H1 (cell line): ENCODE results near the gene IZUMO4. TPM values are rescaled to one million over a fixed set of nuclear protein-coding genes. Genes with fewer than 3 reads are reported as not detected.

Source experiments
- CTCF ChIA-PET: fragments of 300-600 bp; sonication (Branson Sonifier 250); formaldehyde crosslinking; loops from one replicate; lab custom pipeline; 2021; ENCODE audit not compliant: partially characterized antibody; lab: Charles Lee
- POLR2A ChIA-PET: fragments of 300-600 bp; sonication (Branson Sonifier 250); formaldehyde crosslinking; loops from one replicate; lab custom pipeline; 2021; ENCODE audit warnings: inconsistent platforms; ENCODE audit not compliant: partially characterized antibody; lab: Charles Lee
- DNase-seq, 2 experiments: peaks; one replicate each; pipeline versions ENCODE4 v3.0.0 to v3.0.0-alpha.2; 2010 to 2022; ENCODE audit warnings: low spot score in 2 of 2, low read depth in 1 of 2, mixed read lengths in 1 of 2
- FAIRE-seq: peaks from 2 replicates; lab custom pipeline; 2011; peaks lifted over from hg19 to GRCh38; lab: Jason Lieb, UNC
- H2AFZ ChIP-seq: 2 replicates; pipeline ENCODE4 v1.8.1; 2012; ENCODE audit warnings: low read length, inconsistent platforms
- H2AK5ac ChIP-seq: 2 replicates; pipeline ENCODE4 v1.6.1; 2013; ENCODE audit warnings: low read depth, low read length
- H2BK120ac ChIP-seq: replicated peaks from 2 replicates; pipeline ENCODE3; 2013; ENCODE audit warnings: low read depth, low read length, inconsistent platforms
- H2BK12ac ChIP-seq: 2 replicates; pipeline ENCODE4 v1.6.1; 2013; ENCODE audit warnings: low read depth, low read length
- H2BK15ac ChIP-seq: 2 replicates; pipeline ENCODE4 v1.6.1; 2013; ENCODE audit warnings: low read length
- H2BK20ac ChIP-seq: 2 replicates; pipeline ENCODE4 v1.6.1; 2013; ENCODE audit warnings: low read length
- H2BK5ac ChIP-seq: 2 replicates; pipeline ENCODE4 v1.6.1; 2013; ENCODE audit warnings: low read depth, low read length
- H3K14ac ChIP-seq: 2 replicates; pipeline ENCODE4 v1.6.1; 2013; ENCODE audit warnings: inconsistent platforms; ENCODE audit not compliant: insufficient read length
- H3K18ac ChIP-seq: 2 replicates; pipeline ENCODE4 v1.6.1; 2013; ENCODE audit warnings: low read length; ENCODE audit errors: extremely low read depth
- H3K23ac ChIP-seq: 2 replicates; pipeline ENCODE4 v1.6.1; 2013; ENCODE audit warnings: inconsistent platforms; ENCODE audit not compliant: insufficient read length
- H3K23me2 ChIP-seq: 2 replicates; pipeline ENCODE4 v1.6.1; 2013; ENCODE audit warnings: low read depth, low read length
- H3K27ac ChIP-seq: 2 replicates; pipeline ENCODE4 v1.6.1; 2011; ENCODE audit warnings: low read depth, low read length, inconsistent platforms
- H3K27me3 ChIP-seq, 4 experiments: replicated peaks in 1 of 4; 1 replicate in 1 of 4; 2 replicates in 3 of 4; pipeline versions ENCODE4 v1.6.1 to v1.8.1; 2011 to 2013; ENCODE audit warnings: low read length in 3 of 4, mild to moderate bottlenecking in 3 of 4, inconsistent platforms in 2 of 4, mixed read lengths in 2 of 4, moderate library complexity in 1 of 4; ENCODE audit not compliant: control insufficient read depth in 3 of 4, insufficient read depth in 3 of 4; ENCODE audit errors: extremely low read depth in 1 of 4
- H3K36me3 ChIP-seq, 4 experiments: 2 replicates each; pipeline versions ENCODE4 v1.6.1 to v1.8.1; 2011 to 2013; ENCODE audit warnings: mild to moderate bottlenecking in 4 of 4, low read length in 3 of 4, moderate library complexity in 2 of 4, control low read depth in 1 of 4, inconsistent platforms in 1 of 4; ENCODE audit not compliant: insufficient read depth in 4 of 4, control insufficient read depth in 2 of 4
- H3K4ac ChIP-seq: replicated peaks from 2 replicates; pipeline ENCODE3; 2013; ENCODE audit warnings: low read length, low read depth, mixed read lengths, inconsistent platforms; ENCODE audit not compliant: insufficient read length
- H3K4me1 ChIP-seq, 4 experiments: replicated peaks in 1 of 4; 1 replicate in 1 of 4; 2 replicates in 3 of 4; pipeline versions ENCODE4 v1.6.1 to v1.8.1; 2011 to 2013; ENCODE audit warnings: low read length in 3 of 4, inconsistent platforms in 2 of 4, mixed read lengths in 1 of 4; ENCODE audit not compliant: insufficient read depth in 4 of 4, control insufficient read depth in 3 of 4
- H3K4me2 ChIP-seq, 2 experiments: 2 replicates each; pipeline versions ENCODE4 v1.6.1 to v1.8.1; 2011 to 2013; ENCODE audit warnings: low read depth in 2 of 2, low read length in 2 of 2, control low read depth in 1 of 2, inconsistent platforms in 1 of 2, mild to moderate bottlenecking in 1 of 2; ENCODE audit not compliant: insufficient read depth in 1 of 2
- H3K4me3 ChIP-seq, 4 experiments: fragments of 200-600, 300-600 bp in 1 of 4; sonication (generic), shearing (Covaris generic), sonication (Bioruptor Twin) in 1 of 4; 2 replicates each; pipeline versions ENCODE4 v1.5.1 to v1.8.1; 2011 to 2016; ENCODE audit warnings: low read length in 4 of 4, low read depth in 3 of 4, control low read depth in 2 of 4, inconsistent platforms in 2 of 4, mild to moderate bottlenecking in 2 of 4, mixed read lengths in 1 of 4, moderate library complexity in 1 of 4; ENCODE audit not compliant: insufficient read depth in 2 of 4; ENCODE audit errors: extremely low read depth in 1 of 4
- H3K56ac ChIP-seq: replicated peaks from 2 replicates; pipeline ENCODE3; 2013; ENCODE audit warnings: low read depth, mild to moderate bottlenecking, mixed read lengths, low read length, inconsistent platforms; ENCODE audit not compliant: insufficient read length
- H3K79me1 ChIP-seq: 2 replicates; pipeline ENCODE4 v1.6.1; 2013; ENCODE audit warnings: low read depth, low read length, control low read depth
- H3K79me2 ChIP-seq, 2 experiments: 2 replicates each; pipeline versions ENCODE4 v1.6.1 to v1.8.1; 2012 to 2013; ENCODE audit warnings: low read length in 2 of 2, mild to moderate bottlenecking in 2 of 2, inconsistent platforms in 1 of 2; ENCODE audit not compliant: insufficient read depth in 2 of 2, control insufficient read depth in 1 of 2
- H3K9ac ChIP-seq, 4 experiments: replicated peaks in 1 of 4; 1 replicate in 1 of 4; 2 replicates in 3 of 4; pipeline versions ENCODE4 v1.6.1 to v1.8.1; 2011 to 2013; ENCODE audit warnings: low read depth in 3 of 4, low read length in 3 of 4, control low read depth in 2 of 4, mild to moderate bottlenecking in 2 of 4, moderate library complexity in 2 of 4, inconsistent platforms in 1 of 4; ENCODE audit errors: extremely low read depth in 1 of 4
- H3K9me3 ChIP-seq, 2 experiments: 2 replicates each; pipeline versions ENCODE4 v1.6.1 to v1.8.1; 2012 to 2013; ENCODE audit warnings: mild to moderate bottlenecking in 2 of 2, moderate library complexity in 2 of 2, control low read depth in 1 of 2, inconsistent platforms in 1 of 2, low read depth in 1 of 2, low read length in 1 of 2, mixed read lengths in 1 of 2; ENCODE audit not compliant: insufficient read depth in 2 of 2
- H4K20me1 ChIP-seq, 2 experiments: replicated peaks in 1 of 2; 2 replicates each; pipeline versions ENCODE3 to v1.8.1; 2011 to 2013; ENCODE audit warnings: inconsistent platforms in 2 of 2, low read length in 2 of 2, mild to moderate bottlenecking in 1 of 2; ENCODE audit not compliant: insufficient read depth in 2 of 2, control insufficient read depth in 1 of 2
- H4K5ac ChIP-seq: 2 replicates; pipeline ENCODE4 v1.6.1; 2013; ENCODE audit warnings: low read length, low read depth, mixed read lengths, inconsistent platforms; ENCODE audit not compliant: insufficient read length
- H4K8ac ChIP-seq: 2 replicates; pipeline ENCODE4 v1.8.0; 2013; ENCODE audit warnings: mild to moderate bottlenecking, moderate library complexity, low read length, inconsistent platforms; ENCODE audit not compliant: insufficient read depth; ENCODE audit errors: extremely low read depth
- H4K91ac ChIP-seq: replicated peaks from 2 replicates; pipeline ENCODE3; 2013; ENCODE audit warnings: low read length, mixed read lengths, inconsistent platforms; ENCODE audit not compliant: insufficient read length
- BCL11A ChIP-seq, 2 experiments: IDR thresholded peaks; one replicate each; pipeline ENCODE4 v1.6.1; 2011; ENCODE audit warnings: low read depth in 2 of 2, low read length in 2 of 2, mild to moderate bottlenecking in 2 of 2
- CEBPB ChIP-seq: IDR thresholded peaks from 2 replicates; pipeline ENCODE4 v1.6.1; 2012; ENCODE audit warnings: low read depth, low read length
- CTBP2 ChIP-seq: IDR thresholded peaks from 2 replicates; pipeline ENCODE4 v1.7.0; 2011; ENCODE audit warnings: borderline replicate concordance, mild to moderate bottlenecking, moderate library complexity, mixed read lengths, low read length; ENCODE audit not compliant: insufficient read depth, insufficient read length
- EZH2 ChIP-seq: fragments of 200-600 bp; sonication (generic); IDR thresholded peaks from 2 replicates; pipeline ENCODE4 v1.7.1; 2012; ENCODE audit warnings: low read depth, mild to moderate bottlenecking, moderate library complexity, low read length, inconsistent platforms; ENCODE audit not compliant: severe bottlenecking
- GABPA ChIP-seq: IDR thresholded peaks from 2 replicates; pipeline ENCODE4 v1.6.1; 2011; ENCODE audit warnings: mild to moderate bottlenecking, low read length, moderate library complexity, borderline replicate concordance; ENCODE audit not compliant: insufficient read depth
- GTF2F1 ChIP-seq: IDR thresholded peaks from 2 replicates; pipeline ENCODE4 v1.6.1; 2012; ENCODE audit warnings: low read depth, low read length, improper control_type of control experiment, borderline replicate concordance
- JUN ChIP-seq: IDR thresholded peaks from 2 replicates; pipeline ENCODE4 v1.6.1; 2011; ENCODE audit warnings: low read depth, mild to moderate bottlenecking, improper control_type of control experiment, low read length
- KDM5A ChIP-seq: fragments of 200-600 bp; IDR thresholded peaks from 2 replicates; pipeline ENCODE4 v1.7.1; 2012; ENCODE audit warnings: mild to moderate bottlenecking, low read length, inconsistent platforms, mixed read lengths
- SIN3A ChIP-seq, 2 experiments: IDR thresholded peaks in 1 of 2; conservative IDR thresholded peaks in 1 of 2; 2 replicates each; pipeline ENCODE4 v1.6.1; 2011 to 2012; ENCODE audit warnings: low read length in 2 of 2, improper control_type of control experiment in 1 of 2, low read depth in 1 of 2, mild to moderate bottlenecking in 1 of 2
- SRF ChIP-seq: IDR thresholded peaks from 2 replicates; pipeline ENCODE4 v1.6.1; 2011; ENCODE audit warnings: mild to moderate bottlenecking, low read depth, low read length, moderate library complexity
- TAF7 ChIP-seq: optimal IDR thresholded peaks from 2 replicates; pipeline ENCODE3; 2011; ENCODE audit warnings: low read depth, mild to moderate bottlenecking, inconsistent platforms, low read length, moderate library complexity, borderline replicate concordance
- ZNF274 ChIP-seq: IDR thresholded peaks from 2 replicates; pipeline ENCODE4 v1.7.0; 2012; ENCODE audit warnings: low read length, borderline replicate concordance; ENCODE audit errors: extremely low read depth
- WGBS, 2 experiments: shearing (Covaris generic) in 1 of 2; methylation state at CpG; one replicate each; pipeline versions ENCODE4 v1.1.6 to v1.1.7; 2013 to 2015; ENCODE audit warnings: low lambda C conversion rate in 2 of 2, mixed read lengths in 2 of 2, inconsistent platforms in 1 of 2, low coverage in 1 of 2, missing lambda C conversion rate in 1 of 2; ENCODE audit not compliant: insufficient replicate concordance in 2 of 2, insufficient coverage in 1 of 2, insufficient read length in 1 of 2; ENCODE audit errors: extremely low coverage in 1 of 2, missing lambda C conversion rate in 1 of 2; 5-methylcytosine and 5-hydroxymethylcytosine counted together
- polyA plus RNA-seq, 7 experiments: library from polyadenylated mRNA; depleted of rRNA in 3 of 7; stranded (reverse) in 5 of 7; unstranded in 2 of 7; fragments of >200 nt in 5 of 7; fragments of 200-250 nt in 2 of 7; gene quantifications; 1 replicate in 5 of 7; 2 replicates in 1 of 7; 4 replicates in 1 of 7; pipeline versions ENCODE4 v1.2.1 to v1.2.3, GENCODE V29; 2011 to 2013; ENCODE audit warnings: missing spikeins in 2 of 7, mixed read lengths in 2 of 7
- total RNA-seq: library from RNA; stranded (reverse); fragmentation: NEBNext Ultra II Directional; extraction: Animal tissue kit (Norgen Biotek cat#: 25700); gene quantifications from 2 replicates; pipeline ENCODE4 v1.2.1, GENCODE V29; 2021

The IZUMO4 gene
- total and polyA plus RNA-seq, 2 of the 8 experiments (the other 6 are each of a cell fraction or from before 2014, with no cell fraction given), result 1.8 to 1.9 TPM

- no peaks in the 10 kb centered on the region for H3K27me3 ChIP-seq
- H2AFZ ChIP-seq, result no peak overlapping the region
- H3K23me2 ChIP-seq, result peaks cover 6% of the 10 kb centered on the region; the same call in 1 of the 2 replicates
- H3K9ac ChIP-seq, result no peak overlapping the region
- ChIA-PET POLR2A (interaction anchor here (0.7 to 1.1 kb wide), 2 partner anchors 46 to 52 kb away, joined by 3 to 4 read pairs; partner anchors contain the start of gene MKNK2), CTCF (interaction anchor here (0.6 to 2.0 kb wide), 8 partner anchors 12 to 166 kb away, joined by 3 to 8 read pairs (median 4); no protein-coding TSS in a partner anchor)
- WGBS, 2 experiments, result 91% methylated on average over 23 of the region's 23 CpGs; no CpG with 5 or more reads in 1 of the 2 experiments
- no peak overlapping the region for H2AK5ac ChIP-seq
- no peak overlapping the region for H3K56ac ChIP-seq
- H3K18ac ChIP-seq, result no peak overlapping the region
- no peak overlapping the region for H3K4ac ChIP-seq
- no peak overlapping the region for H3K27ac ChIP-seq
- no peak for FAIRE-seq
- no peak overlapping the region for H2BK20ac ChIP-seq
- no peak overlapping the region for H3K4me3 ChIP-seq
- TF ChIP-seq EZH2 (no peak), BCL11A (IDR thresholded peaks at IDR 0.05; ENCODE audit: low read depth in 2 of 2, low read length in 2 of 2) (no peak), JUN (no peak), CEBPB (no peak), TAF7 (no peak), GABPA (no peak), CTBP2 (no peak), ZNF274 (no peak), KDM5A (no peak), SRF (no peak), SIN3A (conservative IDR thresholded peaks at IDR 0.05 in 1 of 2, IDR thresholded peaks at IDR 0.05 in 1 of 2; ENCODE audit: low read depth in 1 of 2, low read length in 2 of 2) (no peak), GTF2F1 (no peak)
- H3K79me1 ChIP-seq, result no peaks in the 10 kb centered on the region
- no peak overlapping the region for H4K5ac ChIP-seq
- no peak overlapping the region for H4K8ac ChIP-seq
- H2BK12ac ChIP-seq, result no peak overlapping the region
- peaks cover 8 to 21% of the 10 kb centered on the region in 2 experiments for H4K20me1 ChIP-seq
- no peak overlapping the region for H2BK5ac ChIP-seq
- no peak overlapping the region for H3K23ac ChIP-seq
- no peak overlapping the region for H2BK120ac ChIP-seq
- H3K79me2 ChIP-seq, result no peaks in the 10 kb centered on the region
- H3K4me1 ChIP-seq, result peaks cover 0 to 3% (median 1%) of the 10 kb centered on the region in 4 experiments; a peak in 4 of 7 replicates
- no peak overlapping the region for H4K91ac ChIP-seq
- peaks cover 11 to 25% (median 22%) of the 10 kb centered on the region in 4 experiments for H3K36me3 ChIP-seq
- no peak overlapping the region for H3K14ac ChIP-seq
- no peak overlapping the region for H2BK15ac ChIP-seq
- H3K9me3 ChIP-seq, result no peaks in the 10 kb centered on the region
- H3K4me2 ChIP-seq, result peak overlapping the region in 1 of 2 experiments; percentile 53; a peak in 2 of 4 replicates
- peak in 1 of 2 experiments; percentile 57 for DNase-seq
Measured at GRCh38 chr19:2097886-2098327, 1.2 kb downstream of the IZUMO4 start.
